Activated T-helper 17 cell treated with anti-CD3 and anti-CD28 coated beads, Interleukin-2, amount 50 U/mL, for 72 hours (primary cell): Measurements from ENCODE around the gene PCNX3. TPM values are rescaled to one million over a fixed set of nuclear protein-coding genes. Genes with fewer than 3 reads are reported as not detected.
"Not testable (repeated sequence)": the region's sequence is repeated elsewhere in the genome, so short reads cannot be mapped to it uniquely, and the experiment has no call there.

Experiments
- ATAC-seq: fragments of 150-1000 bp; cut with Tn5 transposase; replicated peaks from 2 replicates; pipeline ENCODE4 v1.10.0; 2021; ENCODE audit warnings: mild to moderate bottlenecking, moderate library complexity
- H3K27ac Mint-ChIP-seq: one replicate; pipeline ENCODE4 v1.8.0; 2022; ENCODE audit warnings: mixed read lengths
- H3K27me3 Mint-ChIP-seq: one replicate; pipeline ENCODE4 v1.8.0; 2022; ENCODE audit warnings: mixed read lengths
- H3K36me3 Mint-ChIP-seq: one replicate; pipeline ENCODE4 v1.8.0; 2022; ENCODE audit warnings: low read depth, mild to moderate bottlenecking, mixed read lengths
- H3K4me1 Mint-ChIP-seq: one replicate; pipeline ENCODE4 v1.8.0; 2022; ENCODE audit warnings: mixed read lengths
- H3K4me3 Mint-ChIP-seq: one replicate; pipeline ENCODE4 v1.8.0; 2022; ENCODE audit warnings: mild to moderate bottlenecking, mixed read lengths
- H3K9me3 Mint-ChIP-seq: one replicate; pipeline ENCODE4 v1.8.0; 2022; ENCODE audit warnings: mixed read lengths
- total RNA-seq, 2 donors: library from RNA; stranded (reverse); gene quantifications; one replicate each; pipeline ENCODE4 v1.2.3, GENCODE V29; 2022

PCNX3 gene
- total RNA-seq, 2 donors from 2014 or later = 20.8 to 39.1 TPM

- H3K4me3 Mint-ChIP-seq = no peak overlapping the region
- peak; percentile 77 for ATAC-seq
- H3K27me3 Mint-ChIP-seq = no peaks in the 10 kb centered on the region
- no peaks in the 10 kb centered on the region for H3K4me1 Mint-ChIP-seq
- H3K9me3 Mint-ChIP-seq = no peaks in the 10 kb centered on the region
- H3K36me3 Mint-ChIP-seq = no peaks in the 10 kb centered on the region
- no peak overlapping the region for H3K27ac Mint-ChIP-seq
Measured at GRCh38 chr11:65672180-65672860, 56.7 kb downstream of the PCNX3 start.

- no peaks in the 10 kb centered on the region for H3K4me1 Mint-ChIP-seq
- ATAC-seq = no peak
Measured at GRCh38 chr11:65672982-65673381, 57.4 kb downstream of the PCNX3 start.

GRCh38 chr11:65680192-65680743, 64.7 kb downstream of the PCNX3 start:
- Mint-ChIP-seq H3K27me3 (no peaks in the 10 kb centered on the region), H3K4me3 (no peak overlapping the region), H3K4me1 (no peaks in the 10 kb centered on the region), H3K27ac (no peak overlapping the region), H3K36me3 (no peaks in the 10 kb centered on the region), H3K9me3 (no peaks in the 10 kb centered on the region)
- no peak for ATAC-seq

More at GRCh38 chr11:65672982-65673381, 57.4 kb downstream of the PCNX3 start:
- Mint-ChIP-seq H3K27ac (no peak overlapping the region), H3K27me3 (no peaks in the 10 kb centered on the region), H3K4me3 (no peak overlapping the region), H3K36me3 (no peaks in the 10 kb centered on the region), H3K9me3 (no peaks in the 10 kb centered on the region)

GRCh38 chr11:65683480-65683879, 67.9 kb downstream of the PCNX3 start:
- H3K9me3 Mint-ChIP-seq, H3K4me1 Mint-ChIP-seq, ATAC-seq, H3K36me3 Mint-ChIP-seq, H3K4me3 Mint-ChIP-seq, H3K27me3 Mint-ChIP-seq, H3K27ac Mint-ChIP-seq: not testable (repeated sequence)

GRCh38 chr11:65685981-65686380, 70.4 kb downstream of the PCNX3 start:
- Mint-ChIP-seq H3K27ac (no peak overlapping the region), H3K4me3 (no peak overlapping the region), H3K27me3 (no peaks in the 10 kb centered on the region), H3K4me1 (no peaks in the 10 kb centered on the region), H3K36me3 (no peaks in the 10 kb centered on the region), H3K9me3 (no peaks in the 10 kb centered on the region)
- no peak for ATAC-seq

Other genes starting within 250 kb of the PCNX3 start
- 10 to 100 TPM; 18.0 to 20.1 TPM for gene SLC25A45, start 233.1 kb upstream of the PCNX3 start, total RNA-seq
- 10 to 100 TPM; 49.6 to 52.1 TPM for gene FRMD8, start 229.1 kb upstream of the PCNX3 start, total RNA-seq
- 1,000 to 10,000 TPM in 1 of 2 donors, 100 to 1,000 TPM in 1; 823 to 2,912 TPM for gene NEAT1, start 193.0 kb upstream of the PCNX3 start, total RNA-seq
- over 10,000 TPM in 1 of 2 donors, 1,000 to 10,000 TPM in 1; 5,547 to 22,796 TPM for gene MALAT1, start 116.7 kb upstream of the PCNX3 start, total RNA-seq
- gene SCYL1, start 90.7 kb upstream of the PCNX3 start, total RNA-seq = 10 to 100 TPM; 80.4 to 86.8 TPM
- 100 to 1,000 TPM in 1 of 2 donors, 10 to 100 TPM in 1; 54.3 to 124 TPM for gene LTBP3, start 57.4 kb upstream of the PCNX3 start, total RNA-seq
- gene ZNRD2, start 45.3 kb upstream of the PCNX3 start, total RNA-seq = 10 to 100 TPM; 30.3 to 49.4 TPM
- gene FAM89B, start 43.2 kb upstream of the PCNX3 start, total RNA-seq = 10 to 100 TPM; 39.0 to 42.2 TPM
- gene EHBP1L1, start 39.7 kb upstream of the PCNX3 start, total RNA-seq = 100 to 1,000 TPM; 126 to 167 TPM
- under 1 TPM; 0.52 to 0.79 TPM for gene KCNK7, start 20.0 kb upstream of the PCNX3 start, total RNA-seq
- gene MAP3K11, start 1.6 kb upstream of the PCNX3 start, total RNA-seq = 10 to 100 TPM; 64.9 to 83.2 TPM
- 100 to 1,000 TPM; 135 to 144 TPM for gene SIPA1, start 22.3 kb downstream of the PCNX3 start, total RNA-seq
- 100 to 1,000 TPM in 1 of 2 donors, 10 to 100 TPM in 1; 82.5 to 150 TPM for gene RELA, start 47.1 kb downstream of the PCNX3 start, total RNA-seq
- 10 to 100 TPM; 75.6 to 88.8 TPM for gene KAT5, start 96.5 kb downstream of the PCNX3 start, total RNA-seq
- gene RNASEH2C, start 105.0 kb downstream of the PCNX3 start, total RNA-seq = 10 to 100 TPM; 57.4 to 92.9 TPM
- gene AP5B1, start 165.2 kb downstream of the PCNX3 start, total RNA-seq = 10 to 100 TPM; 17.2 to 21.9 TPM
- gene OVOL1, start 171.3 kb downstream of the PCNX3 start, total RNA-seq = under 1 TPM in 1 of 2 donors, not detected in 1; 0.98 TPM
- 1 to 10 TPM; 1.6 to 6.6 TPM for gene SNX32, start 218.2 kb downstream of the PCNX3 start, total RNA-seq
- gene CFL1, start 242.4 kb downstream of the PCNX3 start, total RNA-seq = 1,000 to 10,000 TPM in 1 of 2 donors, 100 to 1,000 TPM in 1; 682 to 1,566 TPM
- gene MUS81, start 244.7 kb downstream of the PCNX3 start, total RNA-seq = 10 to 100 TPM; 65.2 to 77.2 TPM